ENCODE results near the gene KIAA1328.

- TF ChIP-seq EP300 (IDR thresholded peaks at IDR 0.05) (no peak), POLR2A (IDR thresholded peaks at IDR 0.05) (no peak), POLR2AphosphoS5 (IDR thresholded peaks at IDR 0.05) (no peak)
- TF ChIP-seq, protein P1, sequence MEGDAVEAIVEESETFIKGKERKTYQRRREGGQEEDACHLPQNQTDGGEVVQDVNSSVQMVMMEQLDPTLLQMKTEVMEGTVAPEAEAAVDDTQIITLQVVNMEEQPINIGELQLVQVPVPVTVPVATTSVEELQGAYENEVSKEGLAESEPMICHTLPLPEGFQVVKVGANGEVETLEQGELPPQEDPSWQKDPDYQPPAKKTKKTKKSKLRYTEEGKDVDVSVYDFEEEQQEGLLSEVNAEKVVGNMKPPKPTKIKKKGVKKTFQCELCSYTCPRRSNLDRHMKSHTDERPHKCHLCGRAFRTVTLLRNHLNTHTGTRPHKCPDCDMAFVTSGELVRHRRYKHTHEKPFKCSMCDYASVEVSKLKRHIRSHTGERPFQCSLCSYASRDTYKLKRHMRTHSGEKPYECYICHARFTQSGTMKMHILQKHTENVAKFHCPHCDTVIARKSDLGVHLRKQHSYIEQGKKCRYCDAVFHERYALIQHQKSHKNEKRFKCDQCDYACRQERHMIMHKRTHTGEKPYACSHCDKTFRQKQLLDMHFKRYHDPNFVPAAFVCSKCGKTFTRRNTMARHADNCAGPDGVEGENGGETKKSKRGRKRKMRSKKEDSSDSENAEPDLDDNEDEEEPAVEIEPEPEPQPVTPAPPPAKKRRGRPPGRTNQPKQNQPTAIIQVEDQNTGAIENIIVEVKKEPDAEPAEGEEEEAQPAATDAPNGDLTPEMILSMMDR (IDR thresholded peaks at IDR 0.05) = no peak
Observed at GRCh38 chr18:37264956-37265355, 436.0 kb downstream of the KIAA1328 start.
